ENCODE results near the gene HHIPL1.

HHIPL1 gene

DNA sequence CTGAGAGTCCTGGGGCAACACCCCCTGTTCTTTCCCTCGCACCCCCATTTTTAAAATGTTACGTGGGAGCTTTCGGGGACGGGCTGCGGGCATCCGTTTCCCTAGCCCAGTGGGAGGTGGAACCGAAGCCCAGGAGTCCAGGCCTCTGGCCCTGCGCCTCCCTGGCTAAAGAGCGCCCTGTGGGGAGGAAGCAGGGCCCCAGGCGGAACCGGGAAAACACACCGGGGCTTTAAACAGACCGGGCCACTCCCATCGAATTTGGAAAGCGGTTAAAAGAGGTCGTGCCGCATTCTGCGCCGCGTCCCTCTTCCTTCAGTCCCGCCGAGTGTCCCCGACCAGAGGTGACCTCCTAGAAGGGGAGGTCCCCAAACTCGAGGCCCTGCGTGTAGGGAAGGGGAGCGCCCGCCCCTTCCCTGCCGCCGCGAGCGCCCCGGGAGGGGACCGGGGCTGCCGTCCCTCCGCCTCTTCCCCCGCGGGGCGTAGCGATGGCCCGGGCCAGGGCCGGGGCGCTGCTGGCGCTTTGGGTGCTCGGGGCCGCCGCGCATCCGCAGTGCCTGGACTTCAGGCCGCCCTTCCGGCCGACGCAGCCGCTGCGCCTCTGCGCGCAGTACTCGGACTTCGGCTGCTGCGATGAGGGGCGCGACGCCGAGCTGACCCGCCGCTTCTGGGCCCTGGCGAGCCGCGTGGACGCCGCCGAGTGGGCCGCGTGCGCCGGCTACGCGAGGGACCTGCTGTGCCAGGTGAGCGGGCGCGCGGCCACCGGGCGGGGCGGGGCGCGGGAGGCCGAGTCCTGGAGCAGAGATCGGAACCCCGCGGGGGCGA lies at the start of gene HHIPL1:
Gene HHIPL1 (plus strand): TSS at position 407 of the 822 bp plus-strand sequence. CDS start 79 bp downstream, at position 486.
- no peak for DNase-seq (ENCODE audit: low spot score)

DNA sequence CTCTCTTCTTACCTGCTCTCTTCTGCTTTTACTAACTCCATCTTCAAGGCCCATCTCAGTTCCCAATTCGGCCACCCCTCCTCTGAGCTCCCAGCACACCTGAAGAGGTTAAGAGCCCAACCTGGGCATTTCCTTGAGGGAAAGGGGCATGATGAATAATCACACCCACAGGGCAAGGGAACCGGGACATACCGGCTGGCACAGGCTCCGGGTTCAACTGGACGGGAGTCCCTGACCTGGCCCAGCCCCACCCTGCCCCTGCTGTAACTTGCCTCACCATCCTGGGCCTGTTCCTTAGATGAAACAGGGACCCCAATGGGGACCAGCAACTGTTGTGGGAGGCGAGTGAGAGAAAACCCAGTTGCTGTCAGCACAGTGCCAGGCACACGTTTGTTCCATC lies 49.4 kb upstream of the HHIPL1 start:
- DNase-seq (ENCODE audit: low spot score): no peak

DNA sequence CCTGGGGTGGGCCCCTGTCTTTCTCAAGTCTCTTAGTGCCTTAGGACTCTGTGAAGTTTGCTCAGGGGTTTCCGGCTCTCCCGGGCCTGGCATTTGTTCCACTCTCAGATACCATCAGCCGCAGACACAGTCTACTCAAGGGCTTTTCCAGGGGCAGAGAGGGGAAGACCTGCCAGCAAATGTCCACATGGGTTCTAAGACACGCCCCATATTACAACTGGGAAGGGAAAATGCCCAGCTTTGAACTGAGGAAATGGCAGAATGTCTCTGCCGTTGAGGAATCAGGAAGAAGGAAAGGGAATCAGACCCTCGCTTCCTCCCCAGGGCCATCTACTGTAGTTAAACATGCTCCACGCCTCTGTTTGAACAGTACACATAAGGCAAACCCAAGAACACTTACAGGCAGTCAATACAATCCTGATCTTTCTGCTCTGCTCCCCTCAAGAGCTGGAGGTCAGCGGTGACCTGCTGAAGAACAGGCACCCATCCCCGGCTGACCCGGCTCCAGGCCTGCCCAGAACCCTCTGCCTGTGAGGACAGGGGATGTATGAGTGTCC lies 48.8 kb upstream of the HHIPL1 start:
- no peak for DNase-seq (ENCODE audit: low spot score)

DNA sequence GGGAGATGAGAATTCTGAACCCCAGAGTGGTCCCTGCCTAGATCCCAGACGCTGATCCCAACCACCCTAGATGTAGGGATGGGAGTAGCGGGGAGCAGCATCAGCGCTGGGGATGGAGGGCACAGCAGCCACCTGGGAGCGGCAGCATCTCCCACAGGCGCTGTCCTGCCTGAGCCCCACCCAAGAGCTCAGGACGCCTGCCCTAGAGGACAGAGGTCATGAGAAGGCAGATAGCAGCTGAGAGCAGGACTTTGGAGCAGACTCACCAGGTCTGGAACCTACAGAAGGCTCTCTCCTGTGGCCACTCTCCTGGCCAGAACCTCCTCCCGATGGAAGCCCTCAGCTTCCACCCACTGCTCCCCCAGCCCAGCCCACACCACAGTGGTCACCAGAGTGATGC lies 48.2 kb upstream of the HHIPL1 start:
- no peak for DNase-seq (ENCODE audit: low spot score)

- DNase-seq (ENCODE audit: low spot score): no peak
Measured at GRCh38 chr14:99597911-99598600, 46.9 kb upstream of the HHIPL1 start.

DNA sequence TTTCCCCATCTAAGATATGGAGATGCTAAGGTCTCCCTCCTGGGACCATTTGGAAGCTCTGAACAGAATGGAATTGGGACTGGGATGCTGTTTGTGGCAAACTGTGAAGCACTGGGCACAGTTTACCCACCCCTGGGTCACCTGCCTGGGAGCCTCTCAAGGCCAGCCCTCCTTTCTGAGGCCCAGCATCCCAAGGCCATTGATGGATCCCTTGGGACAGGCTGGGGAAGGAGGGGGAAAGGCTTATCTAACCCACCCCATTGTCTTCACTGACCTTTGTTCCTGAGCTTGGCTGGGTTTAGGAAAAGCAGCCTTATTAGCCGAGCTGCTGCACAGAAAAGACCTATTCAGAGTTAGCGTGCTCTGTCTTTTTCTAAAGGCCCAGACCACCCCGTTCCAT lies 46.2 kb upstream of the HHIPL1 start:
- no peak for DNase-seq (ENCODE audit: low spot score)

DNA sequence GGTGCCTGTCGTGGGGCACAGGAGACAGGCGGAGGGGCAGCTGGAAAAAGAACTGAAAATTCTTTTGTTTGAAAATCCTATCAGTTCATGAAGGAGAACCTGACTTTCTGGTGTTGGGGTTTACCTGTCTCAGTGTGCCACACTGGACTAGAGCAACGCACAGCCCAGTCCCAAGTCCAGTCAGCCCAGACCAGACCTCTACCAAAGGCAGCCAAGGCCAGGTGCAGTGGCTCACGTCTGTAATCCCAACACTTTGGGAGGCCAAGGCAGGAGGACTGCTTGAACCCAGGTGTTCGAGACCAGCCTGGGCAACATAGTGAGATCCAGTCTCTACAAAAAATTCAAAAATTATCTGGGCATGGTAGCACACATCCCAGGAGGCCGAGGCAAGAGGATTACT lies 45.5 kb upstream of the HHIPL1 start:
- no peak for DNase-seq (ENCODE audit: low spot score)

GRCh38 chr14:99600232-99600888 lies 44.6 kb upstream of the HHIPL1 start:
- no peak for DNase-seq (ENCODE audit: low spot score)

DNA sequence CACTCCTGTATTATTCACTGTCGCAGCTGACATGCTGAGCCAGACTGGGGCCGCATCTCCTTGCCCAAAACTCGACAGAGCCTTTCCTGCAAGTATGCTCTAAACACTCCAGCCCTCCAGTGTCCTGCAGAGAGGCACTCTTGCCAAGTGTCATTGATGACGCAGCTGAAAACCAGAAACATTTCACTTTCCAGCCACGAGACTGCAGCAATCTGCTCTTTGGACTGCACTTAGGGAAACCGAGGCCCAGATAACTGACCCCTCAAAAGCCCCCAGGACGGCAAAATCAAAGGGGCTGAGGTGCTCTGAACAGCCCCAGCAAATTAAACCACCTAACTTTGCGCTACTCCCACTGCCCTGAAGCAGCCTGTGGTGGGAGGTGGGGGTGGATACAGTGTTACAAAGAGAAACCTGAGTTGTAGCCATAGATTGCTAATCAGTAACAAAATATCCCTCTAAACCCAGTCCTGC lies 43.5 kb upstream of the HHIPL1 start:
- DNase-seq (ENCODE audit: low spot score): no peak

GRCh38 chr14:99602054-99602787 lies 42.7 kb upstream of the HHIPL1 start:
- DNase-seq (ENCODE audit: low spot score): no peak

DNA sequence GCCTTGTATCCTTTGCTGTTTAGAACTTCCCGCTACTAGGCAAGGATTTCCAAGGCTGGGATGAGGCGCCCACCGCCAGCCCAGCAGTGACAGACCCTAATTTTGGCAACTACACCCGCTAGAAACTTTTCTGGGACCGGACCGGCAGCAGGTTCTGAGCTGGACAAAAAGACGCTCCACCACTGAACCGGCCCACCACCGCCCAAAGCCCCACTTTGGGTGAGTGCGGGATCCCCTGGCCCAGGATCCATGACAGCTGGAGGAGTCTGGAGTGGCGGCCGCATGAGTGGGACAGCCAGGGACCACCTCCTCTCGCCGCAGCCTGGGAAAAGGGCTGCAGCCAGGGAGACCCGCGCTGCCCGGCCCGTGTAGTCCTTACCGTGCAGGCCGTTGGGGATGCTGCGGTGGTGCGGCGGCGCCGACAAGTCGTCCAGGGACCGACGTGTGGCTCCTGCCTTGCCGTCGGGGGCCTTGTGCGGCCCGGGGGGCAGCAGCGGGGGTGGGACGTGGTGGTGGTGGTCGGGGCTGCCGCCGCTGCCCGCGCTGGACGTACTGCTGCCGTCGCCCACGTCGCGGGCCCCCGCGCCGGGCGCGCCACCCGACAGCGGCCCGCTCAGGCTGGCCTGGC lies 42.0 kb upstream of the HHIPL1 start:
- DNase-seq (ENCODE audit: low spot score): no peak

DNA sequence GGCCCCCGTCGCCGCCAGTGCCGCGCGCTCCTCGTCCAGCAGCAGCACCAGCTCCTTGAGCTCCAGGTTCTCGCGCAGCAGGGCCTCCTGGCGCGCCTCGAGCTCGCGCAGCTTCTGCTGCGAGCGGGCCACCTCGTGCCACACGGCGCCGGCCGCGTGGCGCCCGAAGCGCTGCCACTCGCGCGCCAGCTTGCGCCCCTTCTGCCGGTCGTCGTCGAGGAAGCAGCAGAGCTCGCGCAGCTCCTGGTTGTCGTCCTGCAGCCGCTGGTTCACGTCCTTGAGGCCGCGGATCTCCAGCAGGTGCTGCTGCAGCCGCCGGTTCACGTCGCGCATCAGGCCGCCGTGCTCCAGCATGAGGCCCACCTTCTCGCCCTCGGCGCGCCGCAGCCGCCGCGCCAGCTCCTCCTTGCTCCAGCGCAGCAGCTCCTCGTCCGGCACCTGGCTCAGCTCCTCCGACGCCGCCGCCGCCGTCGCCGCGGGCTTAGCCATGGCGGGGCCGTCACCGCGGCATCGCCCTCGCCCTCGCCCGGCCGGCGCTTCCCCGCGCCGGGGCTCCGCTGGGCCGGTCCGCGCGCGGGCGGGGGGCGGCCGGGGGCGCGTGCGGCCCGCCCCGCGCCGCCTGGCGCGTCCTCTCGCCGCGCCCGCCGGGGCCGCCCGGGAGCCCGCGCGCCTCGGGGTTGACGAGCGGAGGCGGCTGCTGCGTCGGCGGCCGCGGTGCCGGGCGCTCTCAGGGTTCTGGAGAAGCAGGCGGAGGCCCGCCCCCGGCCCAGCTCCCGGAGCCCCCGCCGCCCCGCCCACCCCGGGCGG lies 41.3 kb upstream of the HHIPL1 start, which contains the start of gene CCDC85C:
Gene CCDC85C (minus strand): TSS at position 737 of the 807 bp plus-strand sequence. CDS start 248 bp downstream, at position 489.
- no peak for DNase-seq (ENCODE audit: low spot score)

GRCh38 chr14:99604278-99604765 lies 40.6 kb upstream of the HHIPL1 start:
- peak; percentile 17 for DNase-seq (ENCODE audit: low spot score)

DNA sequence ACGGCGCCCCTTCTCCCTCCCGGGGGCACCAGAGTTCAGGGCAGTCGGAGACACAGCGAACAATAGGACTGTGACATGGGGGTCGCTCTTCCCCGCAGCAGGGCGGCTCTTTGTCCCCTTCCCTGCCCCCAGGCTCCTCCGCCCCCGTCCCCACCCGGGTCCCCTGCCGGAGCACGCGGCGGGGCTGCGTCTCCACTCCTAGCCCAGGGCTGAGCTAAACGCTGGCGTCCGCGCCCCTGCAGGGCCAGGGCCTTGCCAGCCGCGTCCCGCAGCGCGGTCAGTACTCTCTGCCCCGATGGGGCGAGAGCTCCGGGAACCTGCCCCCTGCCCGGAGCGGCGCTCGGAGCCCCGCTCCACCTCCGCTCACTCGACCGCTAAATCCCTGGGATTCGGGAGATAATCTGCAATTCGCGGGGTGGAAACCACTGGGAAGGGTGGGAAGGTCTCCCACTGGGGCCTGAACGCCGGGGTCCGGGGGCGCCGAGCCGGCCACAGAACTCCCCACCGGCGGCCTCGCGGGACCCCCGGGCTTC lies 40.1 kb upstream of the HHIPL1 start:
- DNase-seq (ENCODE audit: low spot score): no peak

GRCh38 chr14:99605299-99605961 lies 39.5 kb upstream of the HHIPL1 start:
- DNase-seq (ENCODE audit: low spot score): no peak

- no peak for DNase-seq (ENCODE audit: low spot score)
Measured at GRCh38 chr14:99606359-99606758, 38.6 kb upstream of the HHIPL1 start.

- no peak for DNase-seq (ENCODE audit: low spot score)
Measured at GRCh38 chr14:99608591-99608990, 36.3 kb upstream of the HHIPL1 start.

- DNase-seq (ENCODE audit: low spot score): no peak
Measured at GRCh38 chr14:99609245-99610170, 35.4 kb upstream of the HHIPL1 start.
